ACC112 (cell line): ENCODE data around the gene CCDC180.

ENCODE experiments used
- H2AFZ ChIP-seq: fragments of 200-600 bp; sonication (generic); one replicate; pipeline ENCODE4 v1.6.0; 2017; ENCODE audit warnings: antibody characterized with exemption, low read length; ENCODE audit not compliant: unreplicated experiment
- H3K27ac ChIP-seq: fragments of 200-600 bp; sonication (generic); 2 replicates; pipeline ENCODE4 v1.5.1; 2014; ENCODE audit warnings: low read depth, mild to moderate bottlenecking, antibody characterized with exemption, low read length, moderate library complexity
- H3K27me3 ChIP-seq: fragments of 200-600 bp; sonication (generic); 2 replicates; pipeline ENCODE4 v1.6.1; 2014; ENCODE audit warnings: mild to moderate bottlenecking, antibody characterized with exemption, low read length, moderate library complexity, mixed read lengths; ENCODE audit not compliant: insufficient read depth
- H3K36me3 ChIP-seq: fragments of 200-600 bp; sonication (generic); 2 replicates; pipeline ENCODE4 v1.6.1; 2016; ENCODE audit warnings: mild to moderate bottlenecking, antibody characterized with exemption, low read length, moderate library complexity, mixed read lengths; ENCODE audit not compliant: insufficient read depth
- H3K4me1 ChIP-seq: fragments of 200-600 bp; sonication (generic); one replicate; pipeline ENCODE4 v1.6.1; 2016; ENCODE audit warnings: low read length, mixed read lengths; ENCODE audit not compliant: insufficient read depth, unreplicated experiment, control insufficient read depth
- H3K4me3 ChIP-seq: fragments of 200-600 bp; sonication (generic); 2 replicates; pipeline ENCODE4 v1.5.1; 2014; ENCODE audit warnings: mild to moderate bottlenecking, low read depth, low read length
- H3K79me2 ChIP-seq: fragments of 200-600 bp; sonication (generic); one replicate; pipeline ENCODE4 v1.6.0; 2016; ENCODE audit warnings: low read length; ENCODE audit not compliant: control insufficient read depth, unreplicated experiment, insufficient read depth

CCDC180 gene

DNA sequence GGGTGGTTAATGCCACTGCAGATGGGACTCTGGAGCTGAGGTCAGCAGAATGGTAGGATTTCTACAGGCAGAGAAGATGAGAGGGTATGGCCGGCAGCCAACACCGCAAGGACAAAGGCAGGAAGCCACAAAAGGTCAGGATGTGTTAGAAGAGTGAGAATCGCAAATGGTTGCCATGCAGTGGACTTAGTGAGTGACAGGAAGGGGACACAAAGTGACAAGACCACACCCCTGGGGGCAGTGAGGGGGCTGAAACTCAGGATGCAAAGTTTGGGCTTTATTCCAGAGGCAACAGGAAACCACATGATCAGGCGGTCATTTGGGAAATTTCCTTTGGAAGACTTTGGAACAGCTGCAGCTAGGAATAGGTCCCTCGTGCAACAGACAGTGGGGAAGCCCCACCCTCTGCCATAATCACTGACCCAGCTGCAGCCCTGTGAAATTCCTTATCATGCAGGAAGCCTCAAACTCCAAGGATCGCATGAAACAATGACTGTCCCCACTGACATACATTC is 14.2 kb upstream of the CCDC180 start:
- Histone ChIP-seq H3K79me2 (no peaks in the 10 kb centered on the region), H3K27me3 (no peaks in the 10 kb centered on the region), H3K4me1 (peaks cover 20% of the 10 kb centered on the region), H3K27ac (no peak overlapping the region), H3K36me3 (0 out of 2 replicates have a peak, but pooled peaks cover 5% of the 10 kb centered on the region), H2AFZ (no peak overlapping the region), H3K4me3 (peak overlapping the region; percentile 5; the same call in 1 of the 2 replicates)

DNA sequence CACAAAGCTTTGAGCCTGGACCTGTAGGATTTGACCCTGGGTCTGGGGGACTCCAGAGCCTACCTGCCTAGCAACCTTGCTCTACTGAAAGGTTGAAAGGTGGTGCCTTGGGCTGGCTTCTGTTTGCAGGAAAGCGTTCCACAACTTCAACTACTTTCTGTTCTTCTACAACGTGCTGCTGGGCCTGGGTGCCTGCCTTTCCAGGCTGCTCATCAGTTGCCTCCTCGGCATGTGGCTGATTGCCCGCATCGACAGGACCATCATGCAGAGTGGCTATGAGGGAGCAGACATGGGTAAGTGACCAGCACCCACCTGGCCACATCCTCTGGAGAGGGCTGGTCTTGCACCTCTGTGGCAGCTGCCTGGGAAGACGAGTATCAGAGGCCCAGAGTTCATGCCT is 13.6 kb upstream of the CCDC180 start:
- Histone ChIP-seq H3K27ac (no peak overlapping the region), H3K36me3 (0 out of 2 replicates have a peak, but pooled peaks cover under 1% of the 10 kb centered on the region), H3K4me3 (peak overlapping the region; percentile 5; the same call in 1 of the 2 replicates), H3K4me1 (peaks cover 20% of the 10 kb centered on the region), H3K27me3 (no peaks in the 10 kb centered on the region), H3K79me2 (no peaks in the 10 kb centered on the region), H2AFZ (no peak overlapping the region)

DNA sequence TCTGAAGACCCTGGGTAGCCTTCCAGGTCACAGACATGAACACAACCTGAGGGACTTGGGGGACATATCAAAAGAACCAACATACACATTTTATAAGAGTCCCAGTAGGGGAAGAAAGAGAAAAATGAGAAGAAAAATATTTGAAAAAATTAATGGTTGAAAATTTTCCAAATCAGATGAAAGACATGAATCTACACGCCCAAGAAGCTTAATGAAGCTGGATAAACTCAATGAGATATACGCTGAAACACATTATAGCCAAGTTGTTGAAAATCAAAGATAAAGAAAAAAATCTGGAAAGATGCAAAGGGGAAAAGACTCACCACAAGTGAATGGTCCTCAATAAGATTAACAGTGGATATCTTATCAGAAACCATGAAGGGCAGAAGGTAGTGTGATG is 9.6 kb upstream of the CCDC180 start:
- H3K4me3 ChIP-seq: no peak overlapping the region
- H3K27ac ChIP-seq: no peak overlapping the region
- no peaks in the 10 kb centered on the region for H3K79me2 ChIP-seq
- no peaks in the 10 kb centered on the region for H3K36me3 ChIP-seq
- H2AFZ ChIP-seq: no peak overlapping the region
- H3K27me3 ChIP-seq: no peaks in the 10 kb centered on the region
- H3K4me1 ChIP-seq: peaks cover 18% of the 10 kb centered on the region

DNA sequence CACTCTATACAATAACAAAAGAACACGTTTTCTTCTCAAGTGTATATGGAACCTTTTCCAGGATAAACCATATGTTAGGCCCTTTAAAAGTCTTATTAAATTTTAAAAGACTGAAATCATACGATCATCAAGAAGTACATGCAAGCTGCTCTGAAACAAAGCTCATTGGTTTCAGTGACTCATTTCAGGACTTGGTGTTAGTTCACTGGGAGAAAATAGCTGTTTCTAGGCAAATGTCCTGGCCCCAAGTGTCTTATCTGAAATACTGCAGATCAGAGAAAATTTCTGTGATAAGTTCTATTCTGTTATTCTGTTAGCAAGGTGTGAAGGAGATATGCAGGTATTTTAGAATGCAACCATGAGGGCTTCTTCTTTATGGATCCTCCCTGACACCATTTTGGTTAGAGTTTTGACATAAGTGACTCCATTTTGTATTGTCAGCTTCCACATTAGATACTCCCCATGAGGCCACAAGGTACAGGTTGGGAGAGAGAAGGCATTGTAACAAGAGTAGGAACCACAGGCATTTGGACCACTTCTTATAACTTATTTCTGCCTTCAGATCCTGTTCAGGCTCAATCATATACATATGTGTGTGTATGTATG is 7.5 kb upstream of the CCDC180 start:
- H3K36me3 ChIP-seq: no peaks in the 10 kb centered on the region
- H3K79me2 ChIP-seq: no peaks in the 10 kb centered on the region
- no peak overlapping the region for H3K4me3 ChIP-seq
- no peaks in the 10 kb centered on the region for H3K4me1 ChIP-seq
- H3K27me3 ChIP-seq: no peaks in the 10 kb centered on the region
- no peak overlapping the region for H2AFZ ChIP-seq
- no peak overlapping the region for H3K27ac ChIP-seq

DNA sequence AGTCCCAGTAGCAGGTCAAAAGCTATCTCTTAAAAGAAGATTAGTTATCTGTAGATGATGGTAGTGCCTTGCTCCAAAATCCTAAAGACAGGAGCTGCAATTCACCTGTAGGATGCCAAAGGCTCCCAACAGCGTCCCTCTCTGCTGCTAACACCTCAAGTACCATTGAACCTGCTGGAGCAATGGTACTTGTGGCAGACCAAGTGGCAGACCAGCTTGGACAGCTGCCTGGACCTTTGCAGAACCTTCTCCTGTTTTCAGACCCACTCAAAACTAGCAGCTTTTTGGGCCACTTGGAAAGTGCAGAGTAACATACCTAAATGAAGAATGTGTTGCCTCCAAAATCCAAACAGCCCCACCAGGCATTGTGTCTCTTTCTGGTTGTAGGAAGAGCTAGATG is 6.9 kb upstream of the CCDC180 start:
- Histone ChIP-seq H3K79me2 (no peaks in the 10 kb centered on the region), H3K27ac (no peak overlapping the region), H3K4me3 (no peak overlapping the region), H2AFZ (no peak overlapping the region), H3K36me3 (no peaks in the 10 kb centered on the region), H3K27me3 (no peaks in the 10 kb centered on the region), H3K4me1 (no peaks in the 10 kb centered on the region)

DNA sequence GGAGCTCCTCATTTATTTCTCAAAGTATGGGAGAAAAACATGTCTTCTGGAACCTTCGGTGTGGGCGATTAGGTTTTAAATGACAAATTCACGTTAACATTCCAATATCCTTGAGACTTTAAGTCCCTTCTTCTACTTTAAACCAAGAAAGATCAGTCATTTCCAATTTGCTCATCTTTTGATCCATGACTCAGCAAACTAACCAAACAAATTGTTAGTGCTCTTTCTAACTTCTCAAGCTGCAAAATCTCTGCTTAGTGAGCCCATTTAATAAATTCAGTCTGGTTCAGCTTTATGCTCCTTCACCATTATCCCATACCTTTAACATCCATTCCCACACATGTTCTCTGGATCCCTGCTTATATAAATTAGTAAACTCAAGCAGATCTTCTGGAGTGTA is 5.5 kb upstream of the CCDC180 start:
- H3K4me3 ChIP-seq: no peak overlapping the region
- H3K4me1 ChIP-seq: no peaks in the 10 kb centered on the region
- H2AFZ ChIP-seq: no peak overlapping the region
- H3K27me3 ChIP-seq: no peaks in the 10 kb centered on the region
- no peaks in the 10 kb centered on the region for H3K36me3 ChIP-seq
- H3K79me2 ChIP-seq: no peaks in the 10 kb centered on the region
- H3K27ac ChIP-seq: no peak overlapping the region

DNA sequence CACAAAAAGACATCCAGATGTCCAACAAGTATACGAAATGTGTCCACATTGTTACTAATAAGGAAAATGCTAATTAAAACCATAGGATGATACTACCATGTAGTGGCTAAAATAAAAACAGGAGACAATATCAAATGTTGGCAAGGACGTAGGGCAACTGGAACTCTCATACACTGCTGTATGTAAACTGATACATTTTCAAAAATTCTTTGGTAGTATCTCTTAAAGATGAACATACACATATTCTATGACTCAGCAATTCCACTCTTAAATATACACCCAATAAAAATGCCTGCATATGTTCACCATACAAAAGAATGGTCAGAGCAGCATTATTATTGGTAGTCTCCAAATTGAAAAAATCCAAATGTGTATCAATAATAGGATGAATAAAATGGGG is 2.9 kb upstream of the CCDC180 start:
- no peak overlapping the region for H3K27ac ChIP-seq
- no peaks in the 10 kb centered on the region for H3K79me2 ChIP-seq
- no peak overlapping the region for H3K4me3 ChIP-seq

DNA sequence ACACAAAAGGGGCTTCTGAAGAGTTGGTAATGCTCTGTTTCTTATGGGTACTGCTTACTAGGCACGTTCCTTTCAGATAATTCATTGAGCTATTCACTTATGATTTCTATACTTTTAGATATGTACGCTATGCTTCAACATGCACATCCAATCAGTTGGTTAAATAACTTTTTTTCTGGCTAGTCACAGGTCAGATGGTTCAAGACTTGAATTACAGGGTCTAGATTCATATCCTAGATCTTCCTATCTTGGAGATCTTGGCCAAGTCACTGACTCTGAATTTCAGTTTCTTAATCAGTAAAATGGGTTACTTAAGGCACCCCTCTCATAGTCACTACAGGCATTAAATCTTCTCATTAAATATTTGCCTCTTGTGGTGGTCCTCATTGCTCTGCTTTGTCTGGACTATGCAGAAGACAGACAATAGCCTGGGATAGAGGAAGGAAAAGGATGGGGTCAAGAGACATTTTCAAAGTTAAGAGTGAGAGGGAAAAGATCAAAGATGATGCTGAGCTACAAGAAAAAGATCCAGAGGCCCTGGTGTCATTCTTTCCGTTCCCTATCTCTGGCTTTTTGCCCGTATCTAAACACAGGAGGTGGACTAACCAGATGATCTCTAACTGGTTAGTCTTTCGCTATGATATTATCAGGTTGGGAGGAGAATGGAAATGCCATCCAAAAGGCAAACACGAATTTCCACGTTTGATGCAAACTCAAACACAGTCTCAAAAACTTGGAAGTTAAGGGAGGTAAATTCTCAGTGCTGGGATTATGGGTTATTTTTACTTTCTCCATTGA is 1.8 kb upstream of the CCDC180 start:
- Histone ChIP-seq H3K27me3 (no peaks in the 10 kb centered on the region), H3K4me3 (no peak overlapping the region), H3K4me1 (peaks cover 4% of the 10 kb centered on the region), H2AFZ (no peak overlapping the region), H3K27ac (no peak overlapping the region), H3K36me3 (no peaks in the 10 kb centered on the region), H3K79me2 (no peaks in the 10 kb centered on the region)

More for the DNA sequence above, 2.9 kb upstream of the CCDC180 start:
- H3K27me3 ChIP-seq: no peaks in the 10 kb centered on the region
- H3K4me1 ChIP-seq: peaks cover 4% of the 10 kb centered on the region
- H3K36me3 ChIP-seq: no peaks in the 10 kb centered on the region
- H2AFZ ChIP-seq: no peak overlapping the region

DNA sequence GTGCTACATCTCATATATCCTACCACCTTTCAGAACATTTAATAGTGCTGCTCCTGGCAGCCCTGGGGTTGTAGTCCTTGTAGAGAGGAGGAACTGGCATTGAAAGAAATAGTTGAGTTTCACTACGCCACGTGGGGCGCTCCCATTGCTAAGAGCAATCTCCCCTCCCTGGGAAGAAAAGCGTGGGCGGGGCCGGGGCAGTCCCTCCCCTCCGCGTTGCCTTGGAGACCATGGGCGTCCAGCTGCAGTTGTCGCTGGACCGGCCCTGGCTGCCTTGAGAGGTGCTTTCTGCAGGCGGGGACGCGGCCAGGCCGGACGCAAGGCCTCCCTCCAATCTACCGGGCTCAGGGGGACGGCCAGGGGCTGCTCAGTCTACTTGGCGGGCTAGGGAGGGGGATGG is 368 bp upstream of the CCDC180 start:
- Histone ChIP-seq H3K79me2 (no peaks in the 10 kb centered on the region), H3K4me1 (peaks cover 4% of the 10 kb centered on the region), H2AFZ (peak overlapping the region; percentile 1), H3K4me3 (peak overlapping the region; percentile 48), H3K27ac (no peak overlapping the region), H3K36me3 (no peaks in the 10 kb centered on the region), H3K27me3 (no peaks in the 10 kb centered on the region)

DNA sequence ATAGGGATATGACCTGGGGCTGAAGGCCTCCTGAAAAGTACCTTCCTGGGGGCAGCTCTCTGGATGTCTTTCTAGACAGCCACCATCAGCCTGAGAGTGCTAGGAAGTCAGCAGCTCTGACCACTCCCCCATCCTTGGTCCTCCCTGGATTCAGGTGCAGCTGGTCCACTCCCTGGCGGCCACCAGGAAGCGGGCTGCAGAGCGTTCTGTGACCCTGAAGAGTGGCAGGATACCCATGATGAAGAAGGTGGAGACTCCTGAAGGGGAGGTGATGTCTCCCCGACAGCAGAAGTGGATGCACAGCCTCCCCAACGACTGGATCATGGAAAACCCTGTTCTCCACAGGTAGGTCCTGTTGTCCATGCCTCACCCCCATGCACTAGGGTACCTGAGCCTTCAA is 1.8 kb downstream of the CCDC180 start:
- Histone ChIP-seq H3K27ac (no peak overlapping the region), H3K4me3 (no peak overlapping the region), H3K79me2 (no peaks in the 10 kb centered on the region), H3K4me1 (peaks cover 4% of the 10 kb centered on the region), H3K36me3 (no peaks in the 10 kb centered on the region), H2AFZ (no peak overlapping the region), H3K27me3 (no peaks in the 10 kb centered on the region)

DNA sequence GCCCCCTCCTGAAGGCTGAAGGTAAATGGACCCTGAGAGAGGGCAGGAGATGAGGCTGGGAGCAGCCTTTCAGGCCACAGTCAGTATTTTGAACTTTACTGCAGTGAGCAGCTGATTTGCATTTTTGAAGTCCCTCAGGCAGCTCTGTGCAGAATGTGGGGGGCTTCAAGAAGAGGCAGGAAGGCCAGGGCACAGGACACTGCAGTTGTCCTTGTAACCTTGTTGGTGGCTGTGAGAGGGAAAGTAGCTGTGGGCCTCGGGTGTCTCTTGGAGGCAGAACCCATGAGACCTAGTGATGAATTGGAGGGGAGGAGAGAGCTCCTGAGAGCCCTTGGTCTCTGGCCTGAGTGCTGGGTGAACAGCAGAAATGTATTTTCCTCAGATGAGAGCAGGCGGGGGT is 2.6 kb downstream of the CCDC180 start:
- Histone ChIP-seq H2AFZ (no peak overlapping the region), H3K4me1 (peaks cover 4% of the 10 kb centered on the region), H3K36me3 (no peaks in the 10 kb centered on the region), H3K79me2 (no peaks in the 10 kb centered on the region), H3K27me3 (no peaks in the 10 kb centered on the region), H3K27ac (no peak overlapping the region), H3K4me3 (no peak overlapping the region)
